SU-DHL-6 (cell line): Measurements from ENCODE around the gene TEX38.
"Not testable (repeated sequence)": the region's sequence is repeated elsewhere in the genome, so short reads cannot be mapped to it uniquely, and the experiment has no call there.

Experiments used
- H2AFZ ChIP-seq: fragments of 200-600 bp; sonication (generic); 2 replicates; pipeline ENCODE4 v1.6.1; 2014; ENCODE audit warnings: low read depth, mild to moderate bottlenecking, moderate library complexity, mixed read lengths, antibody characterized with exemption, low read length; ENCODE audit not compliant: severe bottlenecking
- H3F3A ChIP-seq: fragments of 200-600 bp; shearing (Covaris generic); 2 replicates; pipeline ENCODE4 v1.6.0; 2016; ENCODE audit warnings: antibody characterized with exemption, mild to moderate bottlenecking; ENCODE audit not compliant: insufficient read depth
- H3K27ac ChIP-seq: fragments of 200-600 bp; sonication (generic); 2 replicates; pipeline ENCODE4 v1.5.1; 2016; ENCODE audit warnings: low read depth, mild to moderate bottlenecking, low read length, moderate library complexity, mixed read lengths
- H3K27me3 ChIP-seq: fragments of 200-600 bp; sonication (generic), shearing (Covaris generic); 2 replicates; pipeline ENCODE4 v1.6.0; 2014; ENCODE audit warnings: mild to moderate bottlenecking, low read length
- H3K36me3 ChIP-seq: fragments of 200-600 bp; sonication (generic); 2 replicates; pipeline ENCODE4 v1.6.1; 2014; ENCODE audit warnings: mild to moderate bottlenecking, low read length, mixed read lengths
- H3K4me2 ChIP-seq: fragments of 300-600, 200-600 bp; shearing (Covaris generic), sonication (generic); 2 replicates; pipeline ENCODE4 v1.6.0; 2014; ENCODE audit warnings: low read length, low read depth, mild to moderate bottlenecking; ENCODE audit not compliant: poor library complexity, severe bottlenecking
- H3K4me3 ChIP-seq: fragments of 200-600 bp; sonication (generic); 2 replicates; pipeline ENCODE4 v1.5.1; 2014; ENCODE audit warnings: antibody characterized with exemption, low read length, mild to moderate bottlenecking, mixed read lengths; ENCODE audit not compliant: insufficient read depth, poor library complexity, severe bottlenecking
- H3K79me2 ChIP-seq: fragments of 200-600 bp; sonication (generic); 2 replicates; pipeline ENCODE4 v1.6.1; 2014; ENCODE audit warnings: mild to moderate bottlenecking, low read length, moderate library complexity; ENCODE audit not compliant: insufficient read depth
- H3K9ac ChIP-seq: fragments of 200-600 bp; sonication (generic); 2 replicates; pipeline ENCODE4 v1.7.0; 2014; ENCODE audit warnings: mild to moderate bottlenecking, low read length
- H3K9me2 ChIP-seq: fragments of 200-600 bp; sonication (generic); replicated peaks from 2 replicates; pipeline ENCODE4 v1.6.1; 2014; ENCODE audit warnings: low read length; ENCODE audit not compliant: insufficient read depth
- H3K9me3 ChIP-seq: fragments of 200-600 bp; sonication (generic); 2 replicates; pipeline ENCODE4 v1.6.1; 2014; ENCODE audit warnings: low read length, mixed read lengths; ENCODE audit not compliant: insufficient read depth
- H4K20me1 ChIP-seq: fragments of 200-600 bp; sonication (generic); 2 replicates; pipeline ENCODE4 v1.6.1; 2014; ENCODE audit warnings: low read depth, mild to moderate bottlenecking, antibody characterized with exemption, low read length, moderate library complexity, mixed read lengths
- EZH2phosphoT487 ChIP-seq: fragments of 200-600 bp; sonication (generic), shearing (Covaris generic); conservative IDR thresholded peaks from 2 replicates; pipeline ENCODE4 v1.6.1; 2018; ENCODE audit warnings: mild to moderate bottlenecking, antibody characterized with exemption, low read length, moderate library complexity, mixed read lengths
- TF ChIP-seq, protein P1 (sequence below): fragments of 200-600 bp; sonication (generic); IDR thresholded peaks from one replicate; pipeline ENCODE4 v1.5.1; 2017; ENCODE audit warnings: antibody characterized with exemption, mild to moderate bottlenecking, low read length, moderate library complexity; ENCODE audit not compliant: insufficient read depth, poor library complexity, severe bottlenecking

TEX38 gene

DNA sequence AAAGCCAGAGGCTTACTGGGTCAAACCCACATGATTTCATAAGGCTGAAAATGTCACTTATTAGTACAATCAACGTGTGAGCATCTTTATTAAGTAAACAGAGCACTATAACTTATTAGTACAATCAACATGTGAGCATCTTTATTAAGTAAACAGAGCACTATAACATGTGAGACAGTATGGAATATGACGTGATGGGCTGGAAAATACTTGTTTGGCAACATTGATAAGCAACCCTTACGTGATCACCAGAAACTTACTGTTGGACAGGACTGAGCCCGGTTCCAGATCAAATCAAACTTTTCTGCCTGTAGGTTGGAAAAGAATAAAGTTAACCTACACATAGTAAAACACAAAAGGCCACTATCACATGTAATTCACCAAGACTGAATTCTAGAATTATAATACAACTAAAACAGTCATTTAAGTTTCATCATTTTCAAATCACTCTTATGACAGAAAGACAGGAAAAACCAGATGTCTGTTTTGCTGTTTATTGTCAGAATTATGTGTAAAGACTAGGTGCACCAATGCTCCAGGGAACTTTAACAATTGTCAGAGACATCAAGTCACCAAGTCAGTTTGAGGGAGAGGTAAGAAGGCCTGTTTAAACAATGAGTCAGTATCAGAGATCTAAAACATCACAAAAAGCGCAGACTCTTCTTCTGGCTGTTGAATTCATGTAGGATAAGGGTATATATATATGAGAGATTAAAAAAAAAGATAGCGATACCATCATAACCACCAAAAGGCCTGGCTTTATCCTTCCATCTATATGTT, 19.1 kb upstream of the TEX38 start:
- TF ChIP-seq, protein P1, sequence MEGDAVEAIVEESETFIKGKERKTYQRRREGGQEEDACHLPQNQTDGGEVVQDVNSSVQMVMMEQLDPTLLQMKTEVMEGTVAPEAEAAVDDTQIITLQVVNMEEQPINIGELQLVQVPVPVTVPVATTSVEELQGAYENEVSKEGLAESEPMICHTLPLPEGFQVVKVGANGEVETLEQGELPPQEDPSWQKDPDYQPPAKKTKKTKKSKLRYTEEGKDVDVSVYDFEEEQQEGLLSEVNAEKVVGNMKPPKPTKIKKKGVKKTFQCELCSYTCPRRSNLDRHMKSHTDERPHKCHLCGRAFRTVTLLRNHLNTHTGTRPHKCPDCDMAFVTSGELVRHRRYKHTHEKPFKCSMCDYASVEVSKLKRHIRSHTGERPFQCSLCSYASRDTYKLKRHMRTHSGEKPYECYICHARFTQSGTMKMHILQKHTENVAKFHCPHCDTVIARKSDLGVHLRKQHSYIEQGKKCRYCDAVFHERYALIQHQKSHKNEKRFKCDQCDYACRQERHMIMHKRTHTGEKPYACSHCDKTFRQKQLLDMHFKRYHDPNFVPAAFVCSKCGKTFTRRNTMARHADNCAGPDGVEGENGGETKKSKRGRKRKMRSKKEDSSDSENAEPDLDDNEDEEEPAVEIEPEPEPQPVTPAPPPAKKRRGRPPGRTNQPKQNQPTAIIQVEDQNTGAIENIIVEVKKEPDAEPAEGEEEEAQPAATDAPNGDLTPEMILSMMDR, result no peak
- TF ChIP-seq EZH2phosphoT487, result no peak
- Histone ChIP-seq H3K4me3 (no peak overlapping the region), H3K9ac (no peak overlapping the region), H3K9me2 (no peaks in the 10 kb centered on the region), H3K36me3 (peaks cover 30% of the 10 kb centered on the region), H4K20me1 (no peaks in the 10 kb centered on the region), H3K27me3 (no peaks in the 10 kb centered on the region), H3K4me2 (no peak overlapping the region), H3K9me3 (peaks cover 4% of the 10 kb centered on the region; the same call in 1 of the 2 replicates), H3K79me2 (no peaks in the 10 kb centered on the region), H3K27ac (no peak overlapping the region), H3F3A (no peaks in the 10 kb centered on the region), H2AFZ (no peak overlapping the region)

DNA sequence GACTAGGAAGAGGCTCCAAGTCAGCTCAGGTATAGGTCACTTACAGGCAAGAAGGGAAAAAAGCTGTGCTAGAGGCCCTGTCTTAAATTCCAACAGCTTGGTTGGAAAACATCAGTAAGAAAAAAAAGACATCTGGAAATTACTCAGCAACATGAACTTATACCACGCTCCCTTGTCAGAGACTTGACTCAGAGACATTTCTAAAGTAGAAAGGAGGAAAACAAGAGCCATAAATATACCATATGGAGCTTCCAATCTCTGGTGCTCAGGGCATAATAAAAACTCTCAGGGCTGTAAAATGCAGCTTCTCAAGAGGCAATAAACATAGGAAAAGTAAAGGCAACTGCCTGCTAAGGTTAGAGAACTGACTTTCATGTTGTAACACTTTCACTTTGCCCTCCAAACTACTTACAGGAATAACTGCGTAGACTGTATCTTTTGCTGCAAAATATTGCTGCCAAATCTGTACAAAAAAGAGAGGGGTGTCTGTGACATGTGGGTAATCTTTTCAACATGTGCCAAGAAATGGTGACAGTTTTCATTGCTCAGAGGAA, 18.2 kb upstream of the TEX38 start:
- Histone ChIP-seq H2AFZ (no peak overlapping the region), H3K27me3 (no peaks in the 10 kb centered on the region), H3K9me2 (no peaks in the 10 kb centered on the region), H3F3A (no peaks in the 10 kb centered on the region), H3K9ac (no peak overlapping the region), H3K27ac (no peak overlapping the region), H3K9me3 (peaks cover 4% of the 10 kb centered on the region; the same call in 1 of the 2 replicates), H3K4me3 (no peak overlapping the region), H4K20me1 (no peaks in the 10 kb centered on the region), H3K4me2 (no peak overlapping the region), H3K36me3 (peaks cover 31% of the 10 kb centered on the region; the same call in 1 of the 2 replicates), H3K79me2 (no peaks in the 10 kb centered on the region)
- TF ChIP-seq, protein P1, result no peak
- TF ChIP-seq EZH2phosphoT487, result no peak

DNA sequence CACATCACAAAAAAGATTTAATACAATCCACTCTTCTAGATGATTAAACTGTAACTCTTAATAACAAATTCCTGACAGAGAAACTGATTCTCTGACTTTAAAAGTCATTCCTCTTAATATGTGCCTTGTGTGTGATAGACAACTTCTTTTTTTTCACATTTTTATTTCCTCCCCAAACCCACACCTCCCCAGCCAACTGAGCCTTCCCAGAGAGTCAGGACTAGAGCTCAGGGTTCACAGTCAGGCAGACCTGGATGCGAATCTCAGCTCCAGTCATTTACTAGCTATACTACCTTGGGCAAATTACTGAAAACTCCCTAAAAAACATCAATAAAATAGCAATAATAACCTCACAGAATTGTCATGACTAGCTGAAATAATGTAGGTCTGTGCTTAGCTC, 17.6 kb upstream of the TEX38 start:
- no peaks in the 10 kb centered on the region for H3K9me2 ChIP-seq
- peaks cover 4% of the 10 kb centered on the region; the same call in 1 of the 2 replicates for H3K9me3 ChIP-seq
- no peaks in the 10 kb centered on the region for H3K27me3 ChIP-seq
- H3K27ac ChIP-seq, result no peak overlapping the region
- no peaks in the 10 kb centered on the region for H3K79me2 ChIP-seq
- no peak overlapping the region for H3K4me2 ChIP-seq
- no peak overlapping the region for H3K4me3 ChIP-seq
- H3K9ac ChIP-seq, result no peak overlapping the region
- peaks cover 31% of the 10 kb centered on the region; the same call in 1 of the 2 replicates for H3K36me3 ChIP-seq
- TF ChIP-seq EZH2phosphoT487, result no peak
- TF ChIP-seq, protein P1, result no peak
- no peaks in the 10 kb centered on the region for H3F3A ChIP-seq
- H2AFZ ChIP-seq, result no peak overlapping the region
- no peaks in the 10 kb centered on the region for H4K20me1 ChIP-seq

DNA sequence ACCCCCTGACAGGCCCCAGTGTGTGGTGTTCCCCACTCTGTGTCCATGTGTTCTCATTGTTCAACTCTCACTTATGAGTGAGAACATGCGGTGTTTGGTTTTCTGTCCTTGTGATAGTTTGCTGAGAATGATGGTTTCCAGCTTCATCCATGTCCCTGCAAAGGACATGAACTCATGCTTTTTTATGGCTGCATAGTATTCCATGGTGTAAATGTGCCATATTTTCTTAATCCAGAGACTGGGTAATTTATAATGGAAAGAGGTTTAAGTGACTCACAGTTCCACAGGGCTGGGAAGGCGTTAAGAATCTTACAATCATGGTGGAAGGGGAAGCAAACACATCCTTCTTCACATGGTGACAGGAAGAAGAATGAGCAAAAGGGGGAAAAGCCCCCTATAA, 17.0 kb upstream of the TEX38 start:
- not testable (repeated sequence) for H3K9ac ChIP-seq, H3K9me3 ChIP-seq, H3K79me2 ChIP-seq, H4K20me1 ChIP-seq, H3K4me2 ChIP-seq, H2AFZ ChIP-seq, H3K9me2 ChIP-seq, H3K27ac ChIP-seq, H3K4me3 ChIP-seq, H3K27me3 ChIP-seq, H3F3A ChIP-seq
- H3K36me3 ChIP-seq, result peaks cover 31% of the 10 kb centered on the region; the same call in 1 of the 2 replicates
